Kidney (tissue), 14 donors: ENCODE measurements around the gene UBD. TPM values are rescaled to one million over a fixed set of nuclear protein-coding genes. Genes with fewer than 3 reads are reported as not detected.

Experiments
- DNase-seq, 5 donors: peaks; one replicate each; pipeline ENCODE4 v3.0.0-alpha.2; 2013 to 2020
- FAIRE-seq: peaks from 2 replicates; lab custom pipeline; 2012; peaks lifted over from hg19 to GRCh38; lab: Jason Lieb, UNC
- H3K27ac ChIP-seq, 2 donors: one replicate each; pipeline ENCODE4 v1.7.0; 2013; ENCODE audit warnings: low read depth in 2 of 2, low read length in 2 of 2, inconsistent platforms in 1 of 2
- H3K27me3 ChIP-seq: one replicate; pipeline ENCODE4 v1.7.1; 2013; ENCODE audit warnings: low read length, inconsistent platforms; ENCODE audit not compliant: control insufficient read depth, insufficient read depth
- H3K36me3 ChIP-seq, 3 donors: one replicate each; pipeline versions ENCODE4 v1.7.0 to v1.7.1; 2013; ENCODE audit warnings: low read length in 3 of 3, control low read depth in 1 of 3, inconsistent platforms in 1 of 3; ENCODE audit not compliant: insufficient read depth in 3 of 3, control insufficient read depth in 2 of 3
- H3K4me1 ChIP-seq, 3 donors: one replicate each; pipeline versions ENCODE4 v1.7.0 to v1.7.1; 2013; ENCODE audit warnings: low read length in 3 of 3, inconsistent platforms in 1 of 3, low read depth in 1 of 3; ENCODE audit not compliant: control insufficient read depth in 2 of 3, insufficient read depth in 2 of 3
- H3K4me3 ChIP-seq, 3 donors: one replicate each; pipeline versions ENCODE4 v1.7.0 to v1.8.1; 2013; ENCODE audit warnings: low read length in 3 of 3, control low read depth in 1 of 3, inconsistent platforms in 1 of 3
- H3K9ac ChIP-seq, 3 donors: one replicate each; pipeline versions ENCODE4 v1.7.0 to v1.7.1; 2013; ENCODE audit warnings: low read length in 3 of 3, control low read depth in 1 of 3, inconsistent platforms in 1 of 3
- H3K9me3 ChIP-seq, 3 donors: one replicate each; pipeline versions ENCODE4 v1.7.0 to v1.7.1; 2013; ENCODE audit warnings: low read length in 3 of 3, control low read depth in 1 of 3, inconsistent platforms in 1 of 3; ENCODE audit not compliant: control insufficient read depth in 2 of 3, insufficient read depth in 1 of 3
- CTCF ChIP-seq: IDR thresholded peaks from 3 replicates; pipeline ENCODE4 v1.5.1; 2012; ENCODE audit warnings: mild to moderate bottlenecking, moderate library complexity, borderline replicate concordance; ENCODE audit not compliant: insufficient read depth; ENCODE audit errors: extremely low read depth
- intact Hi-C: fragments of 100-400 bp; cut with DNase I; formaldehyde crosslinking; loops from one replicate; pipeline ENCODE4 v1.11.1; 2022
- polyA plus RNA-seq: library from polyadenylated mRNA; stranded (reverse); fragments of 350-450 nt; fragmentation: Illumina TruSeq; extraction: RNeasy Lipid Tissue Mini Kit (QIAGEN cat#74804); gene quantifications from one replicate; pipeline ENCODE4 v1.2.3, GENCODE V29; 2014; ENCODE audit warnings: low read depth, low replicate concordance; ENCODE audit not compliant: insufficient read depth
- total RNA-seq: library from RNA; stranded (reverse); fragmentation: NEBNext Ultra II Directional; extraction: Animal tissue kit (Norgen Biotek cat#: 25700); gene quantifications from one replicate; pipeline ENCODE4 v1.2.1, GENCODE V29; 2021
- donor health status: control.
- donor health status: control.
- donor health status: control.
- donor health status: control.
- donor health status: control.
- donor health status: DM: yes; HTN: yes; CAD: no.
- donor health status: Normal renal cell carcinoma (clear cell type).

UBD gene
- total and polyA plus RNA-seq, 2 donors from 2014 or later: 16.9 to 33.5 TPM

DNA sequence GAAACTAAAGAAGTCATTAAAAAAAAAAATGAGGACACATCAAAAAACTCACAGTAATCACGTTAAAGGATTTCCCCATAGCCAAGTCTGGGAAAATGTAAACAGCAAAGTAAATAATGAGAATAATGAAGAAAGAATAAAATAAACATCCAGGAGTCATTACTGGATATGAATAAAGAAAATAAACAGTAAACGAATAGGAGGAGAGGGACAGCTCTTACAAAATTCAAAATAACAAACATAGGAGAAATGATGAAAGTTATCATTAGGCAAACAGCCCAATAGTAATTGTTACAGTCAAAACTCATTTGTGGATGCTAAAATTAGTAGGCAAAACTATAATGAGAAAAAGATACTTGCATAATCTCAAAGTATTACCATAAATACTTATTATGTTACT lies 8.0 kb upstream of the UBD start:
- Histone ChIP-seq H3K4me3 (no peak overlapping the region), H3K9me3 (no peaks in the 10 kb centered on the region), H3K27me3 (no peaks in the 10 kb centered on the region), H3K9ac (no peak overlapping the region), H3K36me3 (no peaks in the 10 kb centered on the region), H3K27ac (no peak overlapping the region), H3K4me1 (no peaks in the 10 kb centered on the region)
- DNase-seq (no peak), FAIRE-seq (no peak)
- intact Hi-C loops: no loop called here
- TF ChIP-seq CTCF: no peak

- Histone ChIP-seq H3K4me1 (no peaks in the 10 kb centered on the region), H3K27me3 (no peaks in the 10 kb centered on the region), H3K36me3 (no peaks in the 10 kb centered on the region), H3K27ac (no peak overlapping the region), H3K9me3 (no peaks in the 10 kb centered on the region), H3K9ac (no peak overlapping the region), H3K4me3 (no peak overlapping the region)
- intact Hi-C loops: no loop called here
- TF ChIP-seq CTCF: no peak
- no peak for FAIRE-seq
- DNase-seq: no peak
Observed at GRCh38 chr6:29566856-29567255, 7.3 kb upstream of the UBD start.

DNA sequence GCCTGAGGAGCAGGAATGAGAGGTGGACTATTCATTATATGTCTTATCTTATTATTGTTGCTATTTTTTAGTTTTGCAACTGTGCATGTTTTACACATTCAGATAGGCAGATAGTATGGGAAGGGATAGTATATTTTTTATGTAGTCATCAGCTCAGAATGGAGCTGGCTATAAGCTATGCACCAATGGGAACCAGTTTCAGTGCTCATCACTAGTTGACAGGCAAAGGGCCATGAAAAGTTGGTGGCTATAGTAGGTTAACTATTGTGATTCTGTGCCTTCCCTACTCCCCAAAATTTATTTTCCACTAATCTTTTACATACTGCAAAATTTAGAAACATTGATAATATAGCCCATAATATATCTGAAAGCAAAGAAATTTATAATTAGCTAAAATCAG lies 5.3 kb upstream of the UBD start:
- H3K27ac ChIP-seq: no peak overlapping the region
- no peak for TF ChIP-seq CTCF

GRCh38 chr6:29563435-29563965 lies 4.0 kb upstream of the UBD start:
- Histone ChIP-seq H3K27me3 (no peaks in the 10 kb centered on the region), H3K4me3 (no peak overlapping the region), H3K4me1 (no peaks in the 10 kb centered on the region), H3K9me3 (no peaks in the 10 kb centered on the region), H3K36me3 (no peaks in the 10 kb centered on the region), H3K27ac (no peak overlapping the region), H3K9ac (no peak overlapping the region)
- no peak for FAIRE-seq
- intact Hi-C loops: no loop called here
- no peak for TF ChIP-seq CTCF
- DNase-seq: no peak

More for the DNA sequence above, 5.3 kb upstream of the UBD start:
- H3K27me3 ChIP-seq: no peaks in the 10 kb centered on the region
- H3K9me3 ChIP-seq: no peaks in the 10 kb centered on the region
- intact Hi-C loops: no loop called here
- H3K9ac ChIP-seq: no peak overlapping the region
- DNase-seq (no peak), FAIRE-seq (no peak)
- no peaks in the 10 kb centered on the region for H3K36me3 ChIP-seq
- no peaks in the 10 kb centered on the region for H3K4me1 ChIP-seq
- H3K4me3 ChIP-seq: no peak overlapping the region
